SH-SY5Y (cell line): ENCODE measurements around the gene HPCAL1.

Experiments
- GATA2 ChIP-seq: IDR thresholded peaks from 2 replicates; pipeline ENCODE4 v1.6.1; 2011; ENCODE audit warnings: mild to moderate bottlenecking, low read depth, low read length
- GATA3 ChIP-seq: IDR thresholded peaks from 2 replicates; pipeline ENCODE4 v1.6.1; 2011; ENCODE audit warnings: low read depth, mild to moderate bottlenecking, low read length, moderate library complexity

GRCh38 chr2:10289891-10290290, 12.8 kb upstream of the HPCAL1 start:
- TF ChIP-seq GATA3 (no peak), GATA2 (no peak)
